Measurements from ENCODE around the gene CNTNAP2. TPM values are rescaled to one million over a fixed set of nuclear protein-coding genes. Genes with fewer than 3 reads are reported as not detected.

Gene CNTNAP2
- total RNA-seq, 1 donor from 2014 or later = not detected

DNA sequence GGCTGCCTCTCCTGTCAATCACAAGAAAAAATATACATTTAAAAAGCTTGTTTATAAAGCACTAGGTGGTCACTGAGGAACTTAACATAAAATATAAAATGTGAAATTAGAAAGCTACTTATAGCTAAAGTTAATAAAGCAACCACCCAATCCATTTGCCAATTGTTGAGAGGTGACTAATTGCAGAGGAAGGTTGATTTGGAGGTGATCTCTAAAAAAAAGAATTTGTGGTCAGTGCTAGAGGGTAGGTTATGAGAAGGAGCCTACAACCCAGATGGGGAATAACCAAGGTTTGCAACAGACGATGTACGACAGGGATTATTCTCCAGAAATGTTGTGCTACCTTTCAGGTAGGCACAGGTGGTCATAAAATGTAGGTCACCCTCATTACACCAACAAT lies 2029.7 kb downstream of the CNTNAP2 start:
- Mint-ChIP-seq H3K9me3 (no peaks in the 10 kb centered on the region), H3K27me3 (ENCODE audit: insufficient read depth) (peaks cover 2% of the 10 kb centered on the region), H3K36me3 (ENCODE audit: low read depth) (no peaks in the 10 kb centered on the region), H3K27ac (no peak overlapping the region), H3K4me1 (ENCODE audit: low read depth) (no peaks in the 10 kb centered on the region), H3K4me3 (no peak overlapping the region)
- intact Hi-C loops (cut with micrococcal nuclease) = no loop called here
- DNase-seq (ENCODE audit: low spot score) = no peak

DNA sequence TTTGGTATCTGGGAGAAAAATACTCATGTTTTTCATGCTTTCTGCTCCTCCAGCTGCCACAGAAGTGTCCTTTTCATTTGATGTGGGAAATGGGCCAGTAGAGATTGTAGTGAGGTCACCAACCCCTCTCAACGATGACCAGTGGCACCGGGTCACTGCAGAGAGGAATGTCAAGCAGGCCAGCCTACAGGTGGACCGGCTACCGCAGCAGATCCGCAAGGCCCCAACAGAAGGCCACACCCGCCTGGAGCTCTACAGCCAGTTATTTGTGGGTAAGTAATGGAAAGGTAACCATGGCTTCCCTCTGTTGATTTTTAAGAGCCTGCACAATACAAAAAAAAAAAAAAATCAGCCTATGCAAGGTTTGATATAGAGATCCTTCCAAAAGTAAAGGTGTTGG lies 2030.8 kb downstream of the CNTNAP2 start:
- no peak for DNase-seq (ENCODE audit: low spot score)
- Mint-ChIP-seq H3K4me3 (no peak overlapping the region), H3K4me1 (ENCODE audit: low read depth) (no peaks in the 10 kb centered on the region), H3K27ac (no peak overlapping the region), H3K9me3 (no peaks in the 10 kb centered on the region), H3K27me3 (ENCODE audit: insufficient read depth) (peaks cover 2% of the 10 kb centered on the region), H3K36me3 (ENCODE audit: low read depth) (no peaks in the 10 kb centered on the region)
- intact Hi-C loops (cut with micrococcal nuclease) = no loop called here

DNA sequence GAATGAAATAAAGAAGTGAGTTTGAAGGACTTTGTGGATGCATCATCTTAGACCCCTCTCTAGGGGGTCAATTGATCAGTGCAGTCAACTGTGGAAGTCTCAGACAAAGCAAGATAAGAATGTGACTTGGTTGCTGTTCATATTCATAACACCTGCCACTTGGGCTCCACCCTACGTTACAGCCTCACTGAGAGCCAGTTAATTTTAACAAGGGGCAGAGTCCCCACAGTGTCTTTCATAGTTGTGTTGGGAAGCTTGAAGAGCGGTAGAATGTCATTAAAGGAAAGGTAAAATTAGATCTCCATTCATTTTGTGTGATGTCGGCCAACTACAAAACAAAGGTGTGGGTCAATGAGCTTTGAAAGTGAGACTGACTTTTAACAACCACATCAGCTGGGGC lies 2031.9 kb downstream of the CNTNAP2 start:
- Mint-ChIP-seq H3K4me1 (ENCODE audit: low read depth) (no peaks in the 10 kb centered on the region), H3K9me3 (no peaks in the 10 kb centered on the region), H3K4me3 (no peak overlapping the region), H3K27me3 (ENCODE audit: insufficient read depth) (peaks cover 2% of the 10 kb centered on the region), H3K27ac (no peak overlapping the region), H3K36me3 (ENCODE audit: low read depth) (no peaks in the 10 kb centered on the region)
- intact Hi-C loops (cut with micrococcal nuclease) = no loop called here
- DNase-seq (ENCODE audit: low spot score) = no peak

DNA sequence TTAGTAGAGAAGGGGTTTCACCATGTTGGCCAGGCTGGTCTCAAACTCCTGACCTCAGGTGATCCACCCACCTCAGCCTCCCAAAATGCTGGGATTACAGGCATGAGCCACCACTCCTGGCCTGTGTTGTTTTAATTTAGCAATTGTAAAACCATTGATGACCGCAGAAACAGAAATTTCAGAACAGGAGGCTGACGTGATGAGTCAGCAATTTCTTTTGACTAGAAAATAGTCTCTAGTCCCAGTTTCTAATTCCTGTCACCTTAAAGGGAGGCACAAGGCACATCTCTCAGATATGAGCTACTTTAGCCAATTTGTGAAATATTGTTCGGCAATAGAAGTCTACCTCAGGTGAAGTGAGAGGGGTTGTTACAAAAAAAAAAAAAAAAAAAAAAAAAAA lies 2033.1 kb downstream of the CNTNAP2 start:
- H3K27ac Mint-ChIP-seq = no peak overlapping the region
- H3K36me3 Mint-ChIP-seq (ENCODE audit: low read depth) = no peaks in the 10 kb centered on the region
- no peaks in the 10 kb centered on the region for H3K4me1 Mint-ChIP-seq (ENCODE audit: low read depth)
- no peak overlapping the region for H3K4me3 Mint-ChIP-seq
- no peaks in the 10 kb centered on the region for H3K9me3 Mint-ChIP-seq
- DNase-seq (ENCODE audit: low spot score) = no peak
- intact Hi-C loops (cut with micrococcal nuclease) = no loop called here
- H3K27me3 Mint-ChIP-seq (ENCODE audit: insufficient read depth) = peaks cover 2% of the 10 kb centered on the region

DNA sequence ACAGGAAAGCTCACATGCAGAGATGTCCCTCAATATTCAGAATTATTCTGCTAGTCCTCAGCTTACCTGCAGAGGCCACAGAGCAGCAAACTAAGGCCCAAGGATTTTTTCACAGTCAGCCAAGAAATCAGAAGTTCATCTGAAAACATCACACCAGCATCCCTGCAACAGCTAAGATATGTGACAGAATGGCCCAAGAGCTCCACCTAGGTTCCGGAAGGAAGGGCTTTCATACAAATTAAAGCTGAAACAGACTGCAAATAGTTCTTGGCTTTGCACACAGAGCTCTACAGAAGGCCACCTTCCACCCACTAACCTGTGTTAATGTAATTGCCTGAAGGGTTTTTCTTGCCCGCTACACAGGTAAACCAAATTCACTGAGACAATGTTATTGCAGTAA lies 2035.2 kb downstream of the CNTNAP2 start:
- Mint-ChIP-seq H3K36me3 (ENCODE audit: low read depth) (no peaks in the 10 kb centered on the region), H3K27ac (no peak overlapping the region), H3K9me3 (no peaks in the 10 kb centered on the region), H3K27me3 (ENCODE audit: insufficient read depth) (peaks cover 2% of the 10 kb centered on the region), H3K4me3 (no peak overlapping the region), H3K4me1 (ENCODE audit: low read depth) (no peaks in the 10 kb centered on the region)
- DNase-seq (ENCODE audit: low spot score) = no peak
- intact Hi-C loops (cut with micrococcal nuclease) = no loop called here

DNA sequence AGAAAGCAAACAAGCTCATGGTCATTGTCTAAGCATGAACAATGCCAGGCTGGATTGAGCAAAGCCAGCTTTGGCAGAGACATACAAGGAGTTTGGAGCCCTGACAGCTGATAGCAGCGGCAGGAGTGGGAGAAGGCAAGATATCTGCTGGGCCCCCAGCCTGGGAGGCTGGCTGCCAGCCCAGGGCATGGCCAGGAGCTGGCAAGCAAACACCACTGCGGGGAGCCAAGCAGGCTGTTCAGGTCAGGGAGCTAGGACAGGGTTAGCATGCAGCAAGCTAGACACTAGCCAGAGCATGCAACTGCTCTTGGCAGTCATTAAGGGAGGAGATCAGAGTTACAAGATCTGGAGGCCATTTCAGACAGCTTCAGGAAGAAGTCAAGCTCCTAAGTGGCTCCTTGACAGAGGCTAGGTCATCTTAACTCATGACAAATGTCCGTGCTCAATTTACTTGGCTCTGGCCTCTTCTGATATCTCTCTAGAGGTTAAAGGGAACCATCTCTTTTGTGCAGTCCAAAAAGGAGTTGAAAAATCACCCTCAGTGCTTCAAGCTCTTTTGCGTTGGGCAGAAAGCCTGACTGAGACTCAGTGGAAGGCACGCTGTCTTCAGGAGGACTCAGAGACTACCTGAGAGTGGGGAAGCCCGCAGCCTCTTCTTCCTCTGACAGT lies 2037.1 kb downstream of the CNTNAP2 start:
- Mint-ChIP-seq H3K4me1 (ENCODE audit: low read depth) (no peaks in the 10 kb centered on the region), H3K27ac (no peak overlapping the region), H3K27me3 (ENCODE audit: insufficient read depth) (peaks cover 2% of the 10 kb centered on the region), H3K9me3 (no peaks in the 10 kb centered on the region), H3K4me3 (no peak overlapping the region), H3K36me3 (ENCODE audit: low read depth) (no peaks in the 10 kb centered on the region)
- DNase-seq (ENCODE audit: low spot score) = no peak
- intact Hi-C loops (cut with micrococcal nuclease) = no loop called here

DNA sequence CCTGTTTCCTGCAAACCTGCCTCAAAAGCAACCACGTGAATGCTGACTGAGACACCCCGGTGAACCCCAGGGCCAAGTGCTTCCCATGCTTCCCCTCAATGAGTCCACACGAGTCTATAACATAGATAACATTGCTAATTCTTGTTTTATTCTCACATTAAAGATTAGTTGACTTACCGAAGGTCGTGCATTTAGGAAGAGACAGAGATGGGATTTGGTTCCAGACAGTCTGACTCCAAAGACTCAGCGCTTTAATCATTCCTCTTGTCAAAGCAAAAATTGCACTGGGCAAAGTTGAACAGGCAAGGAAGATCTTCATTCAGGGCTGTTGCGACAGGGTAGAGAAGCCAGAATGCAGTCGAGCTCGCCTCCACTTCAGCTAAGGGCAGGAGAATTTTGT lies 2038.4 kb downstream of the CNTNAP2 start:
- Mint-ChIP-seq H3K9me3 (no peaks in the 10 kb centered on the region), H3K4me3 (no peak overlapping the region), H3K27me3 (ENCODE audit: insufficient read depth) (no peaks in the 10 kb centered on the region), H3K27ac (no peak overlapping the region), H3K36me3 (ENCODE audit: low read depth) (no peaks in the 10 kb centered on the region), H3K4me1 (ENCODE audit: low read depth) (no peaks in the 10 kb centered on the region)
- intact Hi-C loops (cut with micrococcal nuclease) = no loop called here
- DNase-seq (ENCODE audit: low spot score) = no peak

DNA sequence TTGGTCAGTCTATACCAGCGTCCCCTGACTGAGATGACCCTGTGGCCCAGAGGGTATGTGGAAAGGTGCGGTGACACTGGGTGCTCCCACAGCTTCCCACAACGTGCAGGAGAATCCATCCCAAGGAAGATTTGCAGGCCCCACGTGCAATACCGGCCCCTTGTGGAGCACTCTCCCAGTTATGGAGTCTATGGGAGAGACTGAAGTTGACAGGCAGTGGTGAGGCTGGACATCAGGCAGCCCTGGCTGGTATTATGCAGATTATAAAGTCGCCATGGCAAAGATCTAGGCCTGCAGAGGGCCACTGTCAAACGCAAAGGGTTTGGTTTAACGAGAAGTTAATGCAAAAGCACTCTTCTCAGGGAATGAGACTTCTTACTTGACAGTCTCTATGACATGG lies 2039.2 kb downstream of the CNTNAP2 start:
- Mint-ChIP-seq H3K9me3 (no peaks in the 10 kb centered on the region), H3K4me1 (ENCODE audit: low read depth) (no peaks in the 10 kb centered on the region), H3K36me3 (ENCODE audit: low read depth) (no peaks in the 10 kb centered on the region), H3K27ac (no peak overlapping the region), H3K4me3 (no peak overlapping the region), H3K27me3 (ENCODE audit: insufficient read depth) (no peaks in the 10 kb centered on the region)
- intact Hi-C loops (cut with micrococcal nuclease) = no loop called here
- no peak for DNase-seq (ENCODE audit: low spot score)

DNA sequence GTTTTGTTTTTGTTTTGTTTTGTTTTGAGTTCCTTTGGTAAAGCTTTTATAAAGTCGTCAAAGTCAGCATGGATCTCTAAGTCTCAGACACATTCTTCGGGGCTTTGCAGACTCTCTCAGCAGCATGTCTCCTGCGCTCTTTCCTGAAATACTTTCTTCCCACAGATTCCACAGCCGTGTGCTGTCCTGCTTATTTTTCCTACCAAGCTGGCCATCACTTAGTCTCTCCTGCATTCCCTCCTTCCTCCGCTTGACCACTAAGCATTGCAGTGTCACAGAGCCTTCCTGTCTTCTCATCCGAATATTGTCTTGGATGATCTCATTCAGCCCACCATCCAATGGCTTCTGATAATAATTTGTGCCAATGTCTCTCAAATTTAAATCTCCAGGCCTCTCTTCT lies 2039.6 kb downstream of the CNTNAP2 start:
- no peak for DNase-seq (ENCODE audit: low spot score)
- Mint-ChIP-seq H3K36me3 (ENCODE audit: low read depth) (no peaks in the 10 kb centered on the region), H3K27me3 (ENCODE audit: insufficient read depth) (no peaks in the 10 kb centered on the region), H3K4me1 (ENCODE audit: low read depth) (no peaks in the 10 kb centered on the region), H3K9me3 (no peaks in the 10 kb centered on the region), H3K4me3 (no peak overlapping the region), H3K27ac (no peak overlapping the region)
- intact Hi-C loops (cut with micrococcal nuclease) = no loop called here

DNA sequence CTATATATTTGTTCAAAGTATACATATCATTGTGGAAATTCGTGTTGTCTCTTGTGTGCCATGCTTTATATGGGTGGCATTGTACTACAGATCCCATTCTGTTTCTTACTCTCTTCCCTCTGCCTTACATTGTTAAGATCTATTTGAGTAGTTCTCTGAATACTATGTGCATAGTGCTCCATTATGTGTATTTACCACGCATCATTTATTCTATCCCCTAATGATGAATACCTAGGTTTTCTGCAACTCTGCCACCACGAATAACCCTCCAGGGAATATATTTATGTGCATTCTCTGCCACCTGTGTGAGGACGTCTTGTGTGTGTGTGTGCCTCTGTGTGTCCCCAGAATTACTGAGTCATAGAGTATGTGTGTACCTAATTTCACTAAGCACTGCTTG lies 2042.7 kb downstream of the CNTNAP2 start:
- Mint-ChIP-seq H3K9me3 (no peaks in the 10 kb centered on the region), H3K36me3 (ENCODE audit: low read depth) (no peaks in the 10 kb centered on the region), H3K4me3 (no peak overlapping the region), H3K27me3 (ENCODE audit: insufficient read depth) (no peaks in the 10 kb centered on the region), H3K27ac (no peak overlapping the region), H3K4me1 (ENCODE audit: low read depth) (no peaks in the 10 kb centered on the region)
- no peak for DNase-seq (ENCODE audit: low spot score)
- intact Hi-C loops (cut with micrococcal nuclease) = no loop called here

DNA sequence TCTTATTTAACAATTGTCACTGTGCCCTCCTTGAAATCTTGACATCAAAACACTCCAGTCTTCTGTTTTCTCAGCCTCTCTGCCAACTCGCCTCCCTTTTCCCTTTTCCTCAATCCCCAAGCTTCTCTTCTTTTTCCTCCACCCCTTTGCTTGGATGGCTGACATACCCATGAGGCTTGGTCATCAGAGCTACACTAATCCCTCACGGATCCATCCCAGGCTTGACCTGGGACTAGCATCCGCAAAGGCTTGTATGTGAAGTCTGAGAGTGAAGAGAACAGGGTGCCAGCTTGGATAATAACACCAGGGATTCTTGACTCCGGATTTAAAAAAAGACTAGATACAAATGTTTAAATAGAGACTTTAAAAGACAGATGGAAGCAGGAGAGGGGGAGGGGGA lies 2045.2 kb downstream of the CNTNAP2 start:
- H3K27ac Mint-ChIP-seq = no peak overlapping the region
- no peak overlapping the region for H3K4me3 Mint-ChIP-seq
- intact Hi-C loops (cut with micrococcal nuclease) = no loop called here
- no peaks in the 10 kb centered on the region for H3K36me3 Mint-ChIP-seq (ENCODE audit: low read depth)
- no peaks in the 10 kb centered on the region for H3K27me3 Mint-ChIP-seq (ENCODE audit: insufficient read depth)
- no peak for DNase-seq (ENCODE audit: low spot score)
- H3K9me3 Mint-ChIP-seq = no peaks in the 10 kb centered on the region
- H3K4me1 Mint-ChIP-seq (ENCODE audit: low read depth) = no peaks in the 10 kb centered on the region

DNA sequence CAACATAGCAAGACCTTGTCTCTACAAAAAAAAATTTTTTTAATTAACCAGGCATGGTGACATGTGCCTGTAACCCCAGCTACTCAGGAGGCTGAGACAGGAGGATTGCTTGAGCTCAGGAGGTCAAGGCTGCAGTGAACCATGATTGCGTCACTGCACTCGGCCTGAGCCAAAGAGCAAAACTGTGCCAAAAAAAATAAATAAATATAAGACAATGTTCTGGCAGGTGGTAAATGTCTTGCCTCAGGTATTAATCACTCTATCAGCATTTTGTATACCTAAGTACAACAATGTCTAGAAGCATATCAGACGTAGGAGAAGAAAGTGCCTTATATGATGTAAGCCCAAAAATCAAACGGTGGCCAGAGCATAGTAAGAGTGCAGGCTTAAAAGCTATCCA lies 2046.2 kb downstream of the CNTNAP2 start:
- Mint-ChIP-seq H3K9me3 (peaks cover 5% of the 10 kb centered on the region), H3K4me1 (ENCODE audit: low read depth) (no peaks in the 10 kb centered on the region), H3K4me3 (no peak overlapping the region), H3K36me3 (ENCODE audit: low read depth) (no peaks in the 10 kb centered on the region), H3K27me3 (ENCODE audit: insufficient read depth) (no peaks in the 10 kb centered on the region), H3K27ac (no peak overlapping the region)
- intact Hi-C loops (cut with micrococcal nuclease) = no loop called here
- DNase-seq (ENCODE audit: low spot score) = no peak

DNA sequence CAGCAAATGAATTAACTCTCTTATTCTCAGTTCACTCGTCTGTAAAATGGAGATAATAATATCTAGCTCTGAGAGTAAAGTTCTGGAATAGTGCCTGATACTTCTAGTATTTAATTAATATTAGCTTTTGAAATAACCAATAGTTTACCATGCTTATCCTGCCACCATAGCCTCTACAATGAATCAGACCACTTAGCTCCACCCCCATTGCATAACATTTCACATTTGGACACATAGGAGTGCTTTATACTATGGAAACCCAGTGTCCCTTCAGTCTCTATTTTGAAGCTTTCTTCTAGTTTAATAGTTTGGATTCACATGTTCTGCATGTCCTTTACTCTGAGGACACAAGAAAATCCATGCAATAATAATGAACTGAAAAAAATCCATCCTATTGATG lies 2046.6 kb downstream of the CNTNAP2 start:
- DNase-seq (ENCODE audit: low spot score) = no peak
- Mint-ChIP-seq H3K4me3 (no peak overlapping the region), H3K9me3 (peaks cover 5% of the 10 kb centered on the region), H3K27me3 (ENCODE audit: insufficient read depth) (no peaks in the 10 kb centered on the region), H3K4me1 (ENCODE audit: low read depth) (no peaks in the 10 kb centered on the region), H3K36me3 (ENCODE audit: low read depth) (no peaks in the 10 kb centered on the region), H3K27ac (no peak overlapping the region)
- intact Hi-C loops (cut with micrococcal nuclease) = no loop called here

DNA sequence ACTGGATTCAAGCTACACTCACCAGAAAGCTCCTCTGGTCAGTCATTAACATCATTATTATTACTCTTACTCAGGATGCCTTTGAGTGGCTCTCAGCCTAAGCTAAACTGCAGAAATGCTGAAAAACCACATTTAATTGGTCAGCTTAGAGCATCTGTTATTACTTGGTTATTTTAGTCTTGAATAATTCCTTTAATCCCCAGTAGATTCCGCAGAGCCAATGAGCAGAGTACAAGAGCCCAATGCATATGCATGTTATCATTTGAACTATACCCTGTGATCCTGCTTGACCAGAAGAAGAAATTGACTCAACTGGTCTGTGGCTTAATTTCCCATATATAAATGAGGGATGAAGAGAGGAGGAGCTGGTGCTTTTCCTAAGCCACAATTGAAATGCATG lies 2056.3 kb downstream of the CNTNAP2 start:
- no peak overlapping the region for H3K27ac Mint-ChIP-seq
- H3K4me3 Mint-ChIP-seq = no peak overlapping the region
- no peaks in the 10 kb centered on the region for H3K9me3 Mint-ChIP-seq
- no peaks in the 10 kb centered on the region for H3K4me1 Mint-ChIP-seq (ENCODE audit: low read depth)
- no peaks in the 10 kb centered on the region for H3K27me3 Mint-ChIP-seq (ENCODE audit: insufficient read depth)
- no peaks in the 10 kb centered on the region for H3K36me3 Mint-ChIP-seq (ENCODE audit: low read depth)
- intact Hi-C loops (cut with micrococcal nuclease) = no loop called here
- DNase-seq (ENCODE audit: low spot score) = no peak
